ENCODE results near the gene SNTA1. TPM values are rescaled to one million over a fixed set of nuclear protein-coding genes. Genes with fewer than 3 reads are reported as not detected.
A peak's percentile ranks its signal among the peaks of the same experiment; 100 is the strongest.
"Not testable (repeated sequence)": the region's sequence is repeated elsewhere in the genome, so short reads cannot be mapped to it uniquely, and the experiment has no call there.

The SNTA1 gene
- total RNA-seq, 2 donors from 2014 or later = 4.5 to 5.7 TPM

GRCh38 chr20:33459599-33459998, 16.0 kb upstream of the SNTA1 start:
- no peaks in the 10 kb centered on the region for H3K4me1 ChIP-seq
- H3K36me3 ChIP-seq = no peaks in the 10 kb centered on the region
- TF ChIP-seq, protein P1, sequence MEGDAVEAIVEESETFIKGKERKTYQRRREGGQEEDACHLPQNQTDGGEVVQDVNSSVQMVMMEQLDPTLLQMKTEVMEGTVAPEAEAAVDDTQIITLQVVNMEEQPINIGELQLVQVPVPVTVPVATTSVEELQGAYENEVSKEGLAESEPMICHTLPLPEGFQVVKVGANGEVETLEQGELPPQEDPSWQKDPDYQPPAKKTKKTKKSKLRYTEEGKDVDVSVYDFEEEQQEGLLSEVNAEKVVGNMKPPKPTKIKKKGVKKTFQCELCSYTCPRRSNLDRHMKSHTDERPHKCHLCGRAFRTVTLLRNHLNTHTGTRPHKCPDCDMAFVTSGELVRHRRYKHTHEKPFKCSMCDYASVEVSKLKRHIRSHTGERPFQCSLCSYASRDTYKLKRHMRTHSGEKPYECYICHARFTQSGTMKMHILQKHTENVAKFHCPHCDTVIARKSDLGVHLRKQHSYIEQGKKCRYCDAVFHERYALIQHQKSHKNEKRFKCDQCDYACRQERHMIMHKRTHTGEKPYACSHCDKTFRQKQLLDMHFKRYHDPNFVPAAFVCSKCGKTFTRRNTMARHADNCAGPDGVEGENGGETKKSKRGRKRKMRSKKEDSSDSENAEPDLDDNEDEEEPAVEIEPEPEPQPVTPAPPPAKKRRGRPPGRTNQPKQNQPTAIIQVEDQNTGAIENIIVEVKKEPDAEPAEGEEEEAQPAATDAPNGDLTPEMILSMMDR (IDR thresholded peaks at IDR 0.05) = no peak
- H3K4me3 ChIP-seq = no peak overlapping the region
- intact Hi-C loops (cut with DNase I) = loop anchor here (5.0 kb wide), 1 partner anchor 193 kb away; no protein-coding TSS in a partner anchor
- H3K27me3 ChIP-seq = no peaks in the 10 kb centered on the region
- no peak for DNase-seq
- no peak overlapping the region for H3K27ac ChIP-seq
- no peak overlapping the region for H3K9ac ChIP-seq (ENCODE audit: low read depth in 2 of 2, low read length in 2 of 2)
- H3K9me3 ChIP-seq = no peaks in the 10 kb centered on the region

- not testable (repeated sequence) for H3K4me1 ChIP-seq; H3K4me3 ChIP-seq; H3K36me3 ChIP-seq; H3K27me3 ChIP-seq; H3K9me3 ChIP-seq; H3K27ac ChIP-seq; H3K9ac ChIP-seq (ENCODE audit: low read depth in 2 of 2, low read length in 2 of 2)
- intact Hi-C loops (cut with DNase I) = loop anchor here (5.0 kb wide), 1 partner anchor 195 kb away; no protein-coding TSS in a partner anchor
- TF ChIP-seq, protein P1 (IDR thresholded peaks at IDR 0.05) = peak; percentile 86
- DNase-seq = peak; percentile 92
Measured at GRCh38 chr20:33456916-33457642, 13.5 kb upstream of the SNTA1 start.

GRCh38 chr20:33450867-33451266, 7.3 kb upstream of the SNTA1 start:
- Histone ChIP-seq H3K27me3 (no peaks in the 10 kb centered on the region), H3K27ac (no peak overlapping the region), H3K9me3 (no peaks in the 10 kb centered on the region), H3K36me3 (no peaks in the 10 kb centered on the region), H3K4me1 (no peaks in the 10 kb centered on the region), H3K9ac (ENCODE audit: low read depth in 2 of 2, low read length in 2 of 2) (no peak overlapping the region), H3K4me3 (no peak overlapping the region)
- no peak for DNase-seq
- intact Hi-C loops (cut with DNase I) = no loop called here
- TF ChIP-seq, protein P1 (IDR thresholded peaks at IDR 0.05) = no peak

DNA sequence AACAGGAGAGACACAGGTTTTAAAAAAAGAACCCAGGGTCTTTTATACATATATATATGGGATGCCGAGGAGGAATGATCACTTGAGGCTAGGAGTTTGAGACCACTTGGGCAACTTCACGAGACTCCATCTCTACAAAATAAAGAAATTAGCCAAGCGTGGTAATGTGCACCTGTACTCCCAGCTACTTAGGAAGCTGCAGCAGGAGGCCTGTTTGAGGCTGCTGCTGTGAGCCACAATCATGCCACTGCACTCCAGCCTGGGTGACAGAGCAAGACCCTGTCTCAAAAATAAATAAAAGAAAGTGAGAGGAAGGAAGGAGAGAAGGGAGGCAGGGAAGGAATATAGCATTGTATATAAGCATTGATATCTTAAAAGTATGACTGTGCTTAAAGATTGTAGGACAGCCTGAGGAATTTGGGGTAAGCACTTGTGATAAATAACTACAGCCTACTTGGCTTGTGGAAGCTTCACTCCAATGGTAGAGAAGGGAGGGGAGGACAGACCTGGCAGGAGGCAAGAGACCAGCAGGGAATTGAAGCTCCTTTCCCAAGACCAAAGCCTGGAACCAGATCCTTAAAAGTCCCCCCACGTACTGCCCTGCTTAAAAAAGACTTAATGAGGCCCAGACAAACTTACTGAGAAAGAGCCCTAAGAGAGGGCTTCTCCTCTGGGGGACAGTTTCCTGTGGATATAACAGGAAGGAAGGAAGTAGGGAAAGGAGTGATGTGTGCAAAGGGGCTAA, 2.5 kb upstream of the SNTA1 start:
- H3K4me1 ChIP-seq = no peaks in the 10 kb centered on the region
- H3K9ac ChIP-seq (ENCODE audit: low read depth in 2 of 2, low read length in 2 of 2) = no peak overlapping the region
- no peaks in the 10 kb centered on the region for H3K27me3 ChIP-seq
- TF ChIP-seq, protein P1 (IDR thresholded peaks at IDR 0.05) = no peak
- no peak overlapping the region for H3K4me3 ChIP-seq
- no peaks in the 10 kb centered on the region for H3K9me3 ChIP-seq
- H3K27ac ChIP-seq = no peak overlapping the region
- intact Hi-C loops (cut with DNase I) = no loop called here
- no peaks in the 10 kb centered on the region for H3K36me3 ChIP-seq
- DNase-seq = no peak

DNA sequence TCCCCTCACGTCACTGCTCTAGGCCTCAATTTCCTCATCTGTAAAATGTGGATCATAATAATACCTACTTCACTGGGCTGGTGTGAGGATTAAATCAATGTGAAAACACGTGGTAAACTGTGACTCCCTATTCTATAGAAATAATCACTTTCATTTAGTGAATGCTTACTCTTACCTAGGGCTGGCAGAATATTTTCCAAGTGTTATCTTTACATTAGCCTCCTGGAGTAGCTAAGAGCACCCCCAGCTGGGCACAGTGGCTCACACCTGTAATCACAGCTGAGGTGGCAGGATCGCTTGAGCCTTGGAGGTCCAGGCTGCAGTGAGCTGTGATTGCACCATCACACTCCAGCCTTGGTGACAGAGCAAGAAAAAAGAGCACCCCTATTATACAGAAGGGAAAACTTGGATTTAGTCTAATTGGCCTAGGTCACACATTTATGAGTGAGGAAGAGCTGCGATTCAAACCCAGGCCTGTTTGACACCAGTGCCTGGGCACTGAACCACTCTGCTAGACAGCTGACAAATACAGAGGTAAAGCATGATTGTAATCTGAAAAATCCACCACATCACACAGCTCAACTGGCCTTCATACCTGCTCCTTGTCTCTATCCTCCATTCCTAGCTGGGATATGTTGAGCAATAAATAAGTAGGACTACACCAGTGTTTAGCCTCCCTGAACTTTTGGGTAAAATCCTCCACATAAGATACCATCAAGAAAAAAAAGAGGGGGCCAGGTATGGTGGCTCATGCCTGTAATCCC, 1.4 kb upstream of the SNTA1 start:
- peak overlapping the region; percentile 71 for H3K4me3 ChIP-seq
- H3K36me3 ChIP-seq = no peaks in the 10 kb centered on the region
- no peaks in the 10 kb centered on the region for H3K9me3 ChIP-seq
- TF ChIP-seq, protein P1 (IDR thresholded peaks at IDR 0.05) = no peak
- DNase-seq = peak; percentile 32
- intact Hi-C loops (cut with DNase I) = no loop called here
- H3K27ac ChIP-seq = no peak overlapping the region
- H3K4me1 ChIP-seq = no peaks in the 10 kb centered on the region
- no peaks in the 10 kb centered on the region for H3K27me3 ChIP-seq
- H3K9ac ChIP-seq (ENCODE audit: low read depth in 2 of 2, low read length in 2 of 2) = no peak overlapping the region

Data from colonic mucosa (tissue), 4 donors.